BJ (cell line): ENCODE measurements around the gene CKLF. TPM values are rescaled to one million over a fixed set of nuclear protein-coding genes. Genes with fewer than 3 reads are reported as not detected.

Experiments used
- CTCF ChIA-PET: fragments of 350-600 bp; formaldehyde crosslinking; extraction: SDS; loops from one replicate; lab custom pipeline; 2021; ENCODE audit warnings: antibody characterized with exemption, inconsistent platforms; lab: Yijun Ruan, JAX
- POLR2A ChIA-PET: fragments of 300-600 bp; sonication (Branson Sonifier 250); formaldehyde crosslinking; extraction: SDS; loops from one replicate; lab custom pipeline; 2021; ENCODE audit warnings: antibody characterized with exemption; lab: Charles Lee
- DNase-seq: peaks from one replicate; pipeline ENCODE4 v3.0.0-alpha.2; 2011; ENCODE audit warnings: low read depth
- H3K27me3 ChIP-seq: 2 replicates; pipeline ENCODE4 v1.6.0; 2011; ENCODE audit warnings: low read length; ENCODE audit not compliant: control insufficient read depth, insufficient read depth
- H3K36me3 ChIP-seq: 2 replicates; pipeline ENCODE4 v1.5.1; 2011; ENCODE audit warnings: low read length; ENCODE audit not compliant: control insufficient read depth, insufficient read depth
- H3K4me3 ChIP-seq: 2 replicates; pipeline ENCODE4 v1.5.1; 2011; ENCODE audit warnings: low read depth, mild to moderate bottlenecking, control low read depth, low read length
- polyA plus RNA-seq: library from polyadenylated mRNA; depleted of rRNA; stranded (reverse); fragments of >200 nt; gene quantifications from 2 replicates; pipeline ENCODE4 v1.2.3, GENCODE V29; 2011
- TF ChIP-seq, protein P1 (sequence below): IDR thresholded peaks from 2 replicates; pipeline ENCODE4 v1.5.1; 2011; ENCODE audit warnings: low read depth, mild to moderate bottlenecking, control low read depth, inconsistent platforms, low read length, moderate library complexity; ENCODE audit not compliant: insufficient read depth

Gene CKLF
- polyA plus RNA-seq, 1 experiment: 60.8 TPM

GRCh38 chr16:66603537-66604375, 51.4 kb downstream of the CKLF start:
- ChIA-PET POLR2A (interaction anchor here (0.6 kb wide), 1 partner anchor 92 kb away, joined by 4 read pairs; no protein-coding TSS in a partner anchor), CTCF (interaction anchor here (0.6 to 3.1 kb wide), 14 partner anchors 10 to 257 kb away, joined by 3 to 21 read pairs (median 4); partner anchors contain the start of gene CMTM2)
- Histone ChIP-seq H3K27me3 (peaks cover 2% of the 10 kb centered on the region; the same call in 1 of the 2 replicates), H3K4me3 (peak overlapping the region; percentile 87), H3K36me3 (peaks cover 3% of the 10 kb centered on the region; the same call in 1 of the 2 replicates)
- TF ChIP-seq, protein P1, sequence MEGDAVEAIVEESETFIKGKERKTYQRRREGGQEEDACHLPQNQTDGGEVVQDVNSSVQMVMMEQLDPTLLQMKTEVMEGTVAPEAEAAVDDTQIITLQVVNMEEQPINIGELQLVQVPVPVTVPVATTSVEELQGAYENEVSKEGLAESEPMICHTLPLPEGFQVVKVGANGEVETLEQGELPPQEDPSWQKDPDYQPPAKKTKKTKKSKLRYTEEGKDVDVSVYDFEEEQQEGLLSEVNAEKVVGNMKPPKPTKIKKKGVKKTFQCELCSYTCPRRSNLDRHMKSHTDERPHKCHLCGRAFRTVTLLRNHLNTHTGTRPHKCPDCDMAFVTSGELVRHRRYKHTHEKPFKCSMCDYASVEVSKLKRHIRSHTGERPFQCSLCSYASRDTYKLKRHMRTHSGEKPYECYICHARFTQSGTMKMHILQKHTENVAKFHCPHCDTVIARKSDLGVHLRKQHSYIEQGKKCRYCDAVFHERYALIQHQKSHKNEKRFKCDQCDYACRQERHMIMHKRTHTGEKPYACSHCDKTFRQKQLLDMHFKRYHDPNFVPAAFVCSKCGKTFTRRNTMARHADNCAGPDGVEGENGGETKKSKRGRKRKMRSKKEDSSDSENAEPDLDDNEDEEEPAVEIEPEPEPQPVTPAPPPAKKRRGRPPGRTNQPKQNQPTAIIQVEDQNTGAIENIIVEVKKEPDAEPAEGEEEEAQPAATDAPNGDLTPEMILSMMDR: no peak
- DNase-seq: peak; percentile 31

- TF ChIP-seq, protein P1: peak; percentile 60
- H3K27me3 ChIP-seq: peaks cover 2% of the 10 kb centered on the region; the same call in 1 of the 2 replicates
- peaks cover 10% of the 10 kb centered on the region for H3K36me3 ChIP-seq
- peak within 1 kb of the TSS; percentile 87 for H3K4me3 ChIP-seq
- POLR2A ChIA-PET: interaction anchor here (0.6 kb wide), 2 partner anchors 91 to 137 kb away, joined by 4 to 19 read pairs; no protein-coding TSS in a partner anchor
- DNase-seq: no peak
- CTCF ChIA-PET: interaction anchor here (0.6 to 3.1 kb wide), 18 partner anchors 11 to 256 kb away, joined by 3 to 21 read pairs (median 4); partner anchors contain the start of gene CMTM2
Measured at GRCh38 chr16:66604376-66605176, 52.2 kb downstream of the CKLF start, which contains the start of gene CMTM3. TSS of gene CMTM3 (plus strand) at chr16:66604704. CDS start at chr16:66604806, 102 bp downstream.

DNA sequence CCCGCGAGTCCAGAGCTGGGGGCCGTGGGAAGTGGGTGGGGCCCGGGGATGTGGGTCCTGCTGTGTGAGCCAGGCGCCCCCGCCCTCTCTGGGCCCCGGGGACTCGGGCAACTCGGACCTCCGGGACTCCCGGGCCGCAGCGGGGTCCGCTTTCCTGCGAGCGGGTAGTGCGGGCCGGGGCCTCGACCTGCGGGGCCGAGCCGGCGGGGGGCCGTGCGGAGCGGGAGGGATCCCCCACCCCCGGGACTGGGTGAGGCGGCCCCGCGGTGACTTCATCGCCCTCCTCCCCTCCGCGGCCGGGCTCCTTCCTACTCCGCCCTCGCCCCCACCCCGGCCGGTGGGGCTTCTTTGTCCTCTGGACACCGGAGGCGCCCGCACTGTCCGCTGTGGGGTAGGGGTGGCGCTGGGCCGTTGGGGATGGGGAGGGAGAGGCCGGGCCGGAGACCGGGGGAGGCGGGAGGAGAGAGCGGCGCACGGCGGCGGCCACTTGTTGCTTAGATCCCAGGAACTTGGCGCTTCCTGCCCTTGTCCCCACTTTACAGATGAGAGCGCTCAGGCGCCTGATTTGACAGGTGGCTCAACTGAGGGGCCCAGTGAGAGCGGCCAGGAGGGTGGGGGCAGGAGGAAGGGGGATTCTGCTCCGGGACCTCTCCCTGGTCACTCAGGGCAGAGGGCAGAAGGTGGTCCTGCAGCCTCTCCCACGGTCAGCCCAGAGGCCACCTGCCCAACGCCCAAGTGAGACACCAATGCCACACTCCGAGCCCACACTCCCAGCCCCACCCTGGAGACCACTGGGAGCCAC, 53.0 kb downstream of the CKLF start:
- Histone ChIP-seq H3K27me3 (peaks cover 2% of the 10 kb centered on the region; the same call in 1 of the 2 replicates), H3K4me3 (peak overlapping the region; percentile 87), H3K36me3 (peaks cover 18% of the 10 kb centered on the region)
- TF ChIP-seq, protein P1: 0 out of 2 replicates have a peak, but pooled peaks have one; percentile 7
- ChIA-PET POLR2A (interaction anchor here (0.6 kb wide), 1 partner anchor 136 kb away, joined by 19 read pairs; no protein-coding TSS in a partner anchor), CTCF (interaction anchor here (0.6 to 3.1 kb wide), 5 partner anchors 93 to 199 kb away, joined by 3 to 21 read pairs (median 4); no protein-coding TSS in a partner anchor)
- DNase-seq: no peak

GRCh38 chr16:66605979-66606751, 53.8 kb downstream of the CKLF start:
- no peak for DNase-seq
- peaks cover 2% of the 10 kb centered on the region; the same call in 1 of the 2 replicates for H3K27me3 ChIP-seq
- ChIA-PET POLR2A (no interaction called here), CTCF (interaction anchor here (3.5 to 3.6 kb wide), 2 partner anchors 45 to 56 kb away, joined by 18 to 31 read pairs; no protein-coding TSS in a partner anchor)
- TF ChIP-seq, protein P1: no peak
- peak overlapping the region; percentile 87 for H3K4me3 ChIP-seq
- H3K36me3 ChIP-seq: peaks cover 24% of the 10 kb centered on the region
